ENCODE data around the gene COPE. TPM values are rescaled to one million over a fixed set of nuclear protein-coding genes. Genes with fewer than 3 reads are reported as not detected.

The COPE gene
- total RNA-seq, 4 donors from 2014 or later: 205 to 257 (median 224) TPM

DNA sequence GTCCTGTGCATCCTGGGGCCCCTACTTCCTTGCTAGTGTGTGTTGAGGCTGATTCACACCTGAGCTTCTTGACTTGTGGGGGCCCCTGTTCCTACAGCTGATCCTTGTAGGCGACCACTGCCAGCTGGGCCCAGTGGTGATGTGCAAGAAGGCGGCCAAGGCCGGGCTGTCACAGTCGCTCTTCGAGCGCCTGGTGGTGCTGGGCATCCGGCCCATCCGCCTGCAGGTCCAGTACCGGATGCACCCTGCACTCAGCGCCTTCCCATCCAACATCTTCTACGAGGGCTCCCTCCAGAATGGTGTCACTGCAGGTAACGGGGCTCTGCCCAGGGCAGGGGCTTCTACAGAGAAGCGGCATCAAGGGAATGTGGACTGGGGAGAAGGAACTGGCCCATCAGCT, 62.0 kb downstream of the COPE start:
- no peak for DNase-seq
- no peaks in the 10 kb centered on the region for H3K4me1 ChIP-seq
- H3K36me3 ChIP-seq: peaks cover 0 to 100% (median 0%) of the 10 kb centered on the region in 3 donors
- no peak overlapping the region for H3K27ac ChIP-seq
- no peaks in the 10 kb centered on the region for H3K27me3 ChIP-seq
- no peak overlapping the region for H3K4me3 ChIP-seq
- no peaks in the 10 kb centered on the region for H3K9me3 ChIP-seq
- TF ChIP-seq, protein P1, sequence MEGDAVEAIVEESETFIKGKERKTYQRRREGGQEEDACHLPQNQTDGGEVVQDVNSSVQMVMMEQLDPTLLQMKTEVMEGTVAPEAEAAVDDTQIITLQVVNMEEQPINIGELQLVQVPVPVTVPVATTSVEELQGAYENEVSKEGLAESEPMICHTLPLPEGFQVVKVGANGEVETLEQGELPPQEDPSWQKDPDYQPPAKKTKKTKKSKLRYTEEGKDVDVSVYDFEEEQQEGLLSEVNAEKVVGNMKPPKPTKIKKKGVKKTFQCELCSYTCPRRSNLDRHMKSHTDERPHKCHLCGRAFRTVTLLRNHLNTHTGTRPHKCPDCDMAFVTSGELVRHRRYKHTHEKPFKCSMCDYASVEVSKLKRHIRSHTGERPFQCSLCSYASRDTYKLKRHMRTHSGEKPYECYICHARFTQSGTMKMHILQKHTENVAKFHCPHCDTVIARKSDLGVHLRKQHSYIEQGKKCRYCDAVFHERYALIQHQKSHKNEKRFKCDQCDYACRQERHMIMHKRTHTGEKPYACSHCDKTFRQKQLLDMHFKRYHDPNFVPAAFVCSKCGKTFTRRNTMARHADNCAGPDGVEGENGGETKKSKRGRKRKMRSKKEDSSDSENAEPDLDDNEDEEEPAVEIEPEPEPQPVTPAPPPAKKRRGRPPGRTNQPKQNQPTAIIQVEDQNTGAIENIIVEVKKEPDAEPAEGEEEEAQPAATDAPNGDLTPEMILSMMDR (IDR thresholded peaks at IDR 0.05): no peak
- no peak for TF ChIP-seq POLR2A (IDR thresholded peaks at IDR 0.05)

DNA sequence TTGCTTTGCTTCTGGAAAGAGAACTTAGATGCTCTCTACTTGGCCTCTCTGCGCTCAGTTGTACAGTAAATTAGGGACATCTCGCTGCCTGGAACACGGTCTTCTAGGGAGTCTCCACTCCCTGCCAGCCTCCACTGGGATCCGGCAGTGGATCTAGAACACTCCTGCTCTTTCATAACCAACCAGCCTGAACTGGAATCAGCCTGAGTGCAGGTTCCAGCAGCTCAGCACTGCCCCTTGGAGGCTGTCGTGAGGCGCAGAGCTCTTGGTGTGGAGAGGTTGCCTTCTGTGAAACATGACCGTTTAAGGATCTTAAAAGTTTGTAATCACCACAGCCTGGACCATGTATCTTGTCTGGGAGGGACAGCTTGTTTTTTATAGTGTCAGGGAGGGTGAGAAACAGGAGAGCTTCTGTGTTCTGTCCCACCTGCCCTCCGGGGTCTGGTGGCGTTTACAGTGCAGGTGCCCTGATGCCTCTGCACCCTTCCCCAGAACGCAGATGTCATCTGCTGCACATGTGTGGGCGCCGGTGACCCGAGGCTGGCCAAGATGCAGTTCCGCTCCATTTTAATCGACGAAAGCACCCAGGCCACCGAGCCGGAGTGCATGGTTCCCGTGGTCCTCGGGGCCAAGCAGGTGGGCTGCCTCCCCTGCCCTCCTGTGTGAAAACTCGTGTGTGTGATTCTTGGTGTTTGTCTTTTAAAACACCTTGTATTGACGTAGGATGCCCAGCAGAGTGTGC, 62.6 kb downstream of the COPE start:
- TF ChIP-seq POLR2A (IDR thresholded peaks at IDR 0.05): no peak
- TF ChIP-seq, protein P1 (IDR thresholded peaks at IDR 0.05): peak in 1 of 6 experiments; percentile 4
- no peak for DNase-seq
- Histone ChIP-seq H3K27ac (no peak overlapping the region), H3K27me3 (no peaks in the 10 kb centered on the region), H3K4me3 (no peak overlapping the region), H3K36me3 (peaks cover 0 to 100% (median 0%) of the 10 kb centered on the region in 3 donors), H3K4me1 (no peaks in the 10 kb centered on the region), H3K9me3 (no peaks in the 10 kb centered on the region)

DNA sequence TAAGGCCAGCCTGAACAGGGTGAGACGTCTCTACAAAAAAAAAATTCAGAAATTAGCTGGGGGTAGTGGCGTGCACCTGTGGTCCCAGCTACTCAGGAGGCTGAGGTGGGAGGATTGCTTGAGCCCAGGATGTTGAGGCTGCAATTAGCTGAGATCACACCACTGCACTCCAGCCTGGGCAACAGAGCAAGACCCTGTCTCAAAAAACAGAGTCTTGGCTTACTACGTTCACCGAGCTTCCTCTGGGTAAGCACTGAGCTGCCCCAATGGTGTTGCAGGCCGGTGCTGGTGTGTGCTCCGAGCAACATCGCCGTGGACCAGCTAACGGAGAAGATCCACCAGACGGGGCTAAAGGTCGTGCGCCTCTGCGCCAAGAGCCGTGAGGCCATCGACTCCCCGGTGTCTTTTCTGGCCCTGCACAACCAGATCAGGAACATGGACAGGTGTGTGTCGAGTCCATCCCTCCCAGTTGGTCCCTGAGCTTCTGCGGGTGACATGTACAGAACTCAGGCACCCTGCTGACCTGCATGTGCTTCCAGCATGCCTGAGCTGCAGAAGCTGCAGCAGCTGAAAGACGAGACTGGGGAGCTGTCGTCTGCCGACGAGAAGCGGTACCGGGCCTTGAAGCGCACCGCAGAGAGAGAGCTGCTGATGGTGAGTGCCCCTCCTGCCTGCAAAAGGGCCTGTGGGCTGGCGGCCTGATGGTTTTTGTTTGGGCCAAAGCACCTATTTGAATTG, 63.4 kb downstream of the COPE start:
- Histone ChIP-seq H3K36me3 (peaks cover 0 to 99% (median 0%) of the 10 kb centered on the region in 3 donors), H3K4me1 (no peaks in the 10 kb centered on the region), H3K27ac (no peak overlapping the region), H3K4me3 (no peak overlapping the region), H3K27me3 (no peaks in the 10 kb centered on the region), H3K9me3 (no peaks in the 10 kb centered on the region)
- TF ChIP-seq, protein P1 (IDR thresholded peaks at IDR 0.05): no peak
- TF ChIP-seq POLR2A (IDR thresholded peaks at IDR 0.05): no peak
- no peak for DNase-seq

DNA sequence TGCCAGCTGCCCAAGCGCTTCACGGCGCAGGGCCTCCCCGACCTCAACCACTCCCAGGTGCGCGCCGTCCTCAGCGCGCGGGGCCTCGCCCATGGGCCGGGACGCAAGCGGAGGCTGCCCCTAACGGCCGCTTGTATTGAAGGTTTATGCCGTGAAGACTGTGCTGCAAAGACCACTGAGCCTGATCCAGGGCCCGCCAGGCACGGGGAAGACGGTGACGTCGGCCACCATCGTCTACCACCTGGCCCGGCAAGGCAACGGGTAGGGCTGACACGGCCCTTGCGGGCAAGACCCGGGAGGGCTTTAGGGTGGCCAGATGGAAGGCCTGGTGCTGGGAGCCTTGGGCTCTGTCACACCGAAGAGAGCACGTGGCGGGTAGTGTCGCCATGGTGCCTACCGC, 64.2 kb downstream of the COPE start:
- Histone ChIP-seq H3K27ac (no peak overlapping the region), H3K36me3 (peaks cover 0 to 99% (median 0%) of the 10 kb centered on the region in 3 donors), H3K27me3 (no peaks in the 10 kb centered on the region), H3K4me3 (no peak overlapping the region), H3K4me1 (peaks cover 0 to 5% (median under 1%) of the 10 kb centered on the region in 4 donors), H3K9me3 (no peaks in the 10 kb centered on the region)
- no peak for DNase-seq
- TF ChIP-seq POLR2A (IDR thresholded peaks at IDR 0.05): no peak
- TF ChIP-seq, protein P1 (IDR thresholded peaks at IDR 0.05): no peak

DNA sequence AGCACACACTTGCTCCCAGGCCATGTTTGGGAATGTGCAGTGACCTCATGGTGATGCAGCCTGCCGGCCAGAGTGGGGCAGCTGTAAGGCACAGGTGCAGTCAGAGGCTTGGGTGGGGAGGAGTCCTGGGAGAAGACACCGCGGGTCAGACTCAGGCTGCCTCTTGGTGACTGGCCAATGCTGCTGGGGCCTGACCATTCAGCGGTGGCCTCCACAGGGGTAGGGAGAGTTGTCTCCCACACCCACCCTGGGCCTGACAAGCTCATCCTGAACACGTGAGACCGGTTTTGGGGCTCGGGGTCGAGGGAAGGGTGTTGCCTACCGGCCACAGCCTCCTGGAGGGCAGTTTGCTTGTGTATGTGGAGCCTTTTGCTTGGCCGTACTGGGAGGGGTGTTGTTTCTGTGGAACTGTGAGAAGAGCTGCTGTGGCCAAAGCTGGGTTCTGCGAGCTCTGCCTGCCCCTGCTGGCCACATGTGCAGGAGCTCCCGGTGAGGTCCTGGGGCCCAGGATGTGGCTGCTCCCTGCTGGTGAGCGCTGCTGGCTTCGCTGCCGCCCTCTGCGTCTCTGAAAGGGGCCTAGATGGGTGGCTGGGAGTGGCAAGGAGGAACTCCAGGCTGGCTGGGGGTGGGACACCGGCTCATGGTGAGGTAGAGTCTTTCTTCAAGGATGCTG, 65.3 kb downstream of the COPE start:
- Histone ChIP-seq H3K36me3 (peaks cover 0 to 96% (median 0%) of the 10 kb centered on the region in 3 donors), H3K9me3 (no peaks in the 10 kb centered on the region), H3K4me1 (peaks cover 0 to 16% (median 6%) of the 10 kb centered on the region in 4 donors), H3K27me3 (no peaks in the 10 kb centered on the region), H3K27ac (no peak overlapping the region), H3K4me3 (no peak overlapping the region)
- TF ChIP-seq POLR2A (IDR thresholded peaks at IDR 0.05): no peak
- TF ChIP-seq, protein P1 (IDR thresholded peaks at IDR 0.05): no peak
- DNase-seq: no peak
